Measurements from ENCODE around the gene C18orf63.

DNA sequence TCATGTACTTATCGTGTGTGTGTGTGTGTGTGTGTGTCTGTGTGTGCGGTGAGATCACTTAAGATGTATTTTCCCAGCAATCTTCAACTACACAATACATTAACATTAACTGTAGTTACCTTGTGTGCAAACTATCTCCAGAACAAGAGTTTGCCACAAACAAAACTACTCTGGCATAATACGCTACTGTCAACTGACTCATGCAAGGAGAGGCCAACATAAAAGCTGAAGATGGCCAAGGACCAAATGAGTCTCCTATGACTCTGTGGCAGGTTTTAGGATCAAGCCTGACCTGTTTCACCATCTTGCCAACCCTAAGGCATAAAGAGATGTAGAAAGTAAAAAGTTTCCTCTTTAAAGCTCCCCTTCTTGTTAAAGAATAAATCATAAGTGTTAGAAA lies 44.0 kb upstream of the C18orf63 start:
- no peak for TF ChIP-seq MYC (IDR thresholded peaks at IDR 0.05; ENCODE audit: low read depth, low read length)
- TF ChIP-seq, protein P1, sequence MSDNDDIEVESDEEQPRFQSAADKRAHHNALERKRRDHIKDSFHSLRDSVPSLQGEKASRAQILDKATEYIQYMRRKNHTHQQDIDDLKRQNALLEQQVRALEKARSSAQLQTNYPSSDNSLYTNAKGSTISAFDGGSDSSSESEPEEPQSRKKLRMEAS (IDR thresholded peaks at IDR 0.05; ENCODE audit: low read depth, low read length), result no peak
- TF ChIP-seq, protein P2, sequence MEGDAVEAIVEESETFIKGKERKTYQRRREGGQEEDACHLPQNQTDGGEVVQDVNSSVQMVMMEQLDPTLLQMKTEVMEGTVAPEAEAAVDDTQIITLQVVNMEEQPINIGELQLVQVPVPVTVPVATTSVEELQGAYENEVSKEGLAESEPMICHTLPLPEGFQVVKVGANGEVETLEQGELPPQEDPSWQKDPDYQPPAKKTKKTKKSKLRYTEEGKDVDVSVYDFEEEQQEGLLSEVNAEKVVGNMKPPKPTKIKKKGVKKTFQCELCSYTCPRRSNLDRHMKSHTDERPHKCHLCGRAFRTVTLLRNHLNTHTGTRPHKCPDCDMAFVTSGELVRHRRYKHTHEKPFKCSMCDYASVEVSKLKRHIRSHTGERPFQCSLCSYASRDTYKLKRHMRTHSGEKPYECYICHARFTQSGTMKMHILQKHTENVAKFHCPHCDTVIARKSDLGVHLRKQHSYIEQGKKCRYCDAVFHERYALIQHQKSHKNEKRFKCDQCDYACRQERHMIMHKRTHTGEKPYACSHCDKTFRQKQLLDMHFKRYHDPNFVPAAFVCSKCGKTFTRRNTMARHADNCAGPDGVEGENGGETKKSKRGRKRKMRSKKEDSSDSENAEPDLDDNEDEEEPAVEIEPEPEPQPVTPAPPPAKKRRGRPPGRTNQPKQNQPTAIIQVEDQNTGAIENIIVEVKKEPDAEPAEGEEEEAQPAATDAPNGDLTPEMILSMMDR (IDR thresholded peaks at IDR 0.05; ENCODE audit: low read depth, low read length), result no peak
- no peak for TF ChIP-seq POLR2A (IDR thresholded peaks at IDR 0.05; ENCODE audit: extremely low read depth, insufficient read length)

Data from NB4 (cell line).